Activated T-helper 2 cell treated with anti-CD3 and anti-CD28 coated beads, Interferon-gamma antibody, Interleukin-2, Interleukin-4, amounts not matched to agents 10 μg/mL and 5 μg/mL and 100 μg/mL, durations not matched to agents 14 hours and 24 hours and 36 hours (primary cell): ENCODE data around the gene JPH2. TPM values are rescaled to one million over a fixed set of nuclear protein-coding genes. Genes with fewer than 3 reads are reported as not detected.

ENCODE experiments used
- DNase-seq: peaks from one replicate; pipeline ENCODE4 v3.0.0; 2021; ENCODE audit warnings: low spot score
- H3K27ac Mint-ChIP-seq: one replicate; pipeline ENCODE4 v1.8.0; 2021; ENCODE audit warnings: mixed read lengths
- H3K27me3 Mint-ChIP-seq: one replicate; pipeline ENCODE4 v1.8.0; 2021; ENCODE audit warnings: low read depth, mixed read lengths
- H3K36me3 Mint-ChIP-seq: one replicate; pipeline ENCODE4 v1.8.0; 2021; ENCODE audit warnings: low read depth, mixed read lengths
- H3K4me1 Mint-ChIP-seq: one replicate; pipeline ENCODE4 v1.8.0; 2021; ENCODE audit warnings: low read depth, mixed read lengths
- H3K4me3 Mint-ChIP-seq: one replicate; pipeline ENCODE4 v1.8.0; 2021; ENCODE audit warnings: low read depth, mild to moderate bottlenecking, moderate library complexity, mixed read lengths
- H3K9me3 Mint-ChIP-seq: one replicate; pipeline ENCODE4 v1.8.0; 2021; ENCODE audit warnings: mixed read lengths
- intact Hi-C: fragments of 100-400 bp; cut with micrococcal nuclease; formaldehyde crosslinking; loops from one replicate; pipeline ENCODE4 v1.15.1; 2023
- total RNA-seq: library from RNA; stranded (reverse); gene quantifications from 2 replicates; pipeline ENCODE4 v1.2.3, GENCODE V29; 2022

JPH2 gene
- total RNA-seq, 1 donor from 2014 or later: not detected

GRCh38 chr20:44075950-44076232 lies 111.1 kb downstream of the JPH2 start:
- Mint-ChIP-seq H3K4me3 (no peak overlapping the region), H3K27me3 (peaks cover 17% of the 10 kb centered on the region), H3K4me1 (peaks cover 55% of the 10 kb centered on the region), H3K27ac (no peak overlapping the region), H3K36me3 (no peaks in the 10 kb centered on the region), H3K9me3 (no peaks in the 10 kb centered on the region)
- intact Hi-C loops: no loop called here
- DNase-seq: no peak

GRCh38 chr20:44075191-44075949 lies 111.6 kb downstream of the JPH2 start:
- Mint-ChIP-seq H3K36me3 (no peaks in the 10 kb centered on the region), H3K4me3 (no peak overlapping the region), H3K27me3 (peaks cover 17% of the 10 kb centered on the region), H3K27ac (no peak overlapping the region), H3K9me3 (no peaks in the 10 kb centered on the region), H3K4me1 (peaks cover 56% of the 10 kb centered on the region)
- DNase-seq: no peak
- intact Hi-C loops: no loop called here

DNA sequence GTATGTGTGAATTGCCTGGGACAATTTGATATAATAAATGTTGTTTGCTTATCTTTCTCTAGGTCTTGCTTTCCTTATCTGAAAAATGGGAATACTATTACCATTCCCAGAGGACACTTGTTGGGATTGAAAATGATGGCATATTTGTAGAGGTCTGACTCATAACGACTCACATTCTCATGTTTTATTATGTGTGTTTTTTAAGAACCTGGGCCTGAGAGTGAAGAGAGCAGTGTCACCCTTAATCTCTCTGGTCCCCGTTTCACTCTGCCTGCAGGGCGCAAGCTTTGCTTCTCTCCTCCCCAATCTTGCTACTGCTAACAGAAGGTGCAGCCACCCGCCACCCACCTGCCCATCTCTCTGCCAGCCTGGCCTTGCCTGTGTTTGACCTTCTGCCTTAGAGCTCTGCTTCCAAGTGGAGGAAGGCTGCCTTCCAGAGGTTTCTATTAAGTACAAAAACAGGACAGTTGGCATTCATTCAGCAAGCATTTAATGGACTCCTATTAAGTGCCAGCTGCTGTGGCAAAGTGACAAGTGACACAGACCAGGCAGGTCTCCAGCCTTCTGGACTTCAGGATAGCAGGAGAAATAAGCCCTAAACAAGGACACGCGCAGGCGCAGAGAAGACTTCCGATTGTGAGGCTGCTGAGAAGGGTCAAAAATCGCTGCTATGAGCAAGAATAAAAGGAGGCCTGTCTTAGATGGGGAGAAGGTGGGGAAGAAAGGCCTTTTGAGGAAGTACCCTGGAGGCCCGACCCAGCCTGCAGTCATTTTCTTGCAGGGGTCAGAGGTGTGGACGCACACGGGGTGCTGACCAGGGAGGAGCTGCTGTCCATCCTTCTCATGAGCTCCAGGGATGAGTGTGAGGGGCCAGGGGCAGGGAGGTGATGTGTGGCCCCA lies 112.5 kb downstream of the JPH2 start:
- Mint-ChIP-seq H3K4me3 (no peak overlapping the region), H3K27me3 (peaks cover 17% of the 10 kb centered on the region), H3K9me3 (no peaks in the 10 kb centered on the region), H3K27ac (no peak overlapping the region), H3K4me1 (peaks cover 56% of the 10 kb centered on the region), H3K36me3 (no peaks in the 10 kb centered on the region)
- DNase-seq: no peak
- intact Hi-C loops: no loop called here

GRCh38 chr20:44073675-44074071 lies 113.3 kb downstream of the JPH2 start:
- Mint-ChIP-seq H3K4me1 (peaks cover 59% of the 10 kb centered on the region), H3K27ac (no peak overlapping the region), H3K27me3 (peaks cover 15% of the 10 kb centered on the region), H3K36me3 (no peaks in the 10 kb centered on the region), H3K4me3 (no peak overlapping the region), H3K9me3 (no peaks in the 10 kb centered on the region)
- intact Hi-C loops: no loop called here
- no peak for DNase-seq

DNA sequence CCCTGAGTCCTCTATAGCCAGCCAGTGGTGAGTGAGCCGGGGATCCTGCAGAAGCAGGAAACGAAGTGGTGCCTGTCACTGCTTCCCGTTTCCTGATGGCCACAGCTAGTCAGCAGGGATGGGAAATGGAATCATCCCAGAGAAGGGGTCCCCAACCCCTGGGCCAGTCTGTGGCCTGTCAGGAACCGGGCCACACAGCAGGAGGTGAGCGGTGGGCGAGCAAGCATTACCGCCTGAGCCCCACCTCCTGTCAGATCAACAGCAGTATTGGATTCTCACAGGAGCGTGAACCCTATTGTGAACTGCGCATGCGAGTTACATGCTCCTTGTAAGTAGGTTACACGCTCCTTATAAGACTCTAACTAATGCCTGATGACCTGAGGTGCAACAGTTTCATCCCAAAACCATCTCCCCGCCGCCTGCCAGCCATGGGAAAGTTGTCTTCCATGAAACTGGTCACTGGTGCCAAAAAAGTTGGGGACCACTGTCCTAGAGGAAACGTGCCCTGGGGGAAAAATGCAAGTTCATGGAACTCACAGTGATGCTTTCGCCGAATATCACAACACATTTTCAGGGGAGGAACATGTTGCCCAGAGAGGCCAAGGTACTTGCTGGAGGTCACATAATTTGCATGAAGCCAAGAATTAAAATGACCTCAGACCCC lies 113.8 kb downstream of the JPH2 start:
- Mint-ChIP-seq H3K4me1 (peaks cover 58% of the 10 kb centered on the region), H3K27ac (no peak overlapping the region), H3K27me3 (peaks cover 13% of the 10 kb centered on the region), H3K4me3 (no peak overlapping the region), H3K36me3 (no peaks in the 10 kb centered on the region), H3K9me3 (no peaks in the 10 kb centered on the region)
- intact Hi-C loops: no loop called here
- DNase-seq: no peak

- DNase-seq: no peak
- Mint-ChIP-seq H3K27ac (no peak overlapping the region), H3K9me3 (no peaks in the 10 kb centered on the region), H3K4me3 (no peak overlapping the region), H3K36me3 (peaks cover 3% of the 10 kb centered on the region), H3K4me1 (peaks cover 57% of the 10 kb centered on the region), H3K27me3 (peaks cover 12% of the 10 kb centered on the region)
- intact Hi-C loops: no loop called here
These were observed 114.6 kb downstream of the JPH2 start for GRCh38 chr20:44072384-44072783.

DNA sequence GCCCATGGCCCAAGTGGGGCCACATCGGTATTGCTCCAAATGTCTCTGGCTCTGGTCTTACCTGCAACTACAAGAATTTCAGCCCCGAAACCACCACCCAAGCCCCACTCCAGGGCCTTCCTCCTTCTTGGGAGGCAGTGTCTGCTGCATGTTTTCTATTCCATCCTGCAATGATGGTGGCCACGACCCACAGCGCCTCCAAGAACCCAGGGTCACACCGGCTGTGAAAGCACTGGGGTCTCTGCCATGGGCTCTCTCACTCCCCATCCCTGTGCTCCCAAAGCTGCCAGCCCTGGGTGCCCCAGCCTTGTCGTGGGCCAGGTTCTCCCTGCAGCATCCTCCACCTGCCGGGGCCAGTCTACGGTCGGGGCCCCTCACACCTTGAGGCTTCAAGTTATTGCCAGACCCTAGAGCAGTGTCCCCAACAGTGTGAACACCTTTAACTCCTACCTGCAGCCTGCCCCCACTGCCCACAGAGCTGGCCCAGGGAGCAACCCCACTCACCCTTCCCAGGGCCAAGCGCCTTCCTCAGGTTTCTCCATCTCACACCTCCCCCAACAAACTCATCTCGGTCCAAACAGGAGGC lies 115.4 kb downstream of the JPH2 start:
- Mint-ChIP-seq H3K4me3 (no peak overlapping the region), H3K27ac (no peak overlapping the region), H3K36me3 (peaks cover 3% of the 10 kb centered on the region), H3K27me3 (peaks cover 12% of the 10 kb centered on the region), H3K9me3 (no peaks in the 10 kb centered on the region), H3K4me1 (peaks cover 57% of the 10 kb centered on the region)
- no peak for DNase-seq
- intact Hi-C loops: no loop called here

- no peak for DNase-seq
- Mint-ChIP-seq H3K27me3 (peaks cover 12% of the 10 kb centered on the region), H3K4me1 (peaks cover 57% of the 10 kb centered on the region), H3K9me3 (no peaks in the 10 kb centered on the region), H3K27ac (no peak overlapping the region), H3K4me3 (no peak overlapping the region), H3K36me3 (peaks cover 6% of the 10 kb centered on the region)
- intact Hi-C loops: no loop called here
These were observed 115.9 kb downstream of the JPH2 start for GRCh38 chr20:44071057-44071456.

GRCh38 chr20:44070139-44070900 lies 116.7 kb downstream of the JPH2 start:
- Mint-ChIP-seq H3K27me3 (peaks cover 9% of the 10 kb centered on the region), H3K27ac (peak overlapping the region; percentile 95), H3K36me3 (peaks cover 6% of the 10 kb centered on the region), H3K4me3 (peak overlapping the region; percentile 77), H3K4me1 (peaks cover 54% of the 10 kb centered on the region), H3K9me3 (no peaks in the 10 kb centered on the region)
- intact Hi-C loops: no loop called here
- DNase-seq: no peak

- peaks cover 5% of the 10 kb centered on the region for H3K27me3 Mint-ChIP-seq
- peak; percentile 63 for DNase-seq
- H3K27ac Mint-ChIP-seq: peak overlapping the region; percentile 95
- peaks cover 45% of the 10 kb centered on the region for H3K4me1 Mint-ChIP-seq
- intact Hi-C loops: loop anchor here (5.0 kb wide), 2 partner anchors 37 to 117 kb away; no protein-coding TSS in a partner anchor
- H3K4me3 Mint-ChIP-seq: peak overlapping the region; percentile 77
- H3K9me3 Mint-ChIP-seq: no peaks in the 10 kb centered on the region
- H3K36me3 Mint-ChIP-seq: peaks cover 6% of the 10 kb centered on the region
These were observed 117.6 kb downstream of the JPH2 start for GRCh38 chr20:44069203-44070011.

GRCh38 chr20:44068316-44069201 lies 118.4 kb downstream of the JPH2 start:
- Mint-ChIP-seq H3K27ac (peak overlapping the region; percentile 95), H3K9me3 (no peaks in the 10 kb centered on the region), H3K36me3 (peaks cover 6% of the 10 kb centered on the region), H3K4me3 (no peak overlapping the region), H3K27me3 (peaks cover 6% of the 10 kb centered on the region), H3K4me1 (peaks cover 38% of the 10 kb centered on the region)
- intact Hi-C loops: loop anchor here (5.0 kb wide), 2 partner anchors 36 to 116 kb away; no protein-coding TSS in a partner anchor
- no peak for DNase-seq
